ENCODE measurements around the gene CCDC57. TPM values are rescaled to one million over a fixed set of nuclear protein-coding genes. Genes with fewer than 3 reads are reported as not detected.

CCDC57 gene
- total and polyA plus RNA-seq, 2 of the 8 experiments (the other 6 are each of a cell fraction or from before 2014, with no cell fraction given): 8.4 to 12.9 TPM

GRCh38 chr17:82114447-82114846 lies 98.2 kb downstream of the CCDC57 start (continued):
- TF ChIP-seq CHD7 (IDR thresholded peaks at IDR 0.05; ENCODE audit: insufficient replicate concordance, low read length): no peak
- TF ChIP-seq KDM5A (IDR thresholded peaks at IDR 0.05; ENCODE audit: low read length): no peak
- no peak for TF ChIP-seq BRCA1 (IDR thresholded peaks at IDR 0.05; ENCODE audit: low read depth, low read length)
- no peak for TF ChIP-seq CHD1 (IDR thresholded peaks at IDR 0.05; ENCODE audit: low read depth, low read length)
- TF ChIP-seq CEBPB (IDR thresholded peaks at IDR 0.05; ENCODE audit: low read depth, low read length): no peak
- no peak for TF ChIP-seq BCL11A (IDR thresholded peaks at IDR 0.05; ENCODE audit: low read depth in 2 of 2, low read length in 2 of 2)
- no peak for TF ChIP-seq HDAC6 (IDR thresholded peaks at IDR 0.05; ENCODE audit: low read depth, low read length)
- no peak for TF ChIP-seq KDM1A (IDR thresholded peaks at IDR 0.05; ENCODE audit: borderline replicate concordance, low read length)
- TF ChIP-seq RXRA (IDR thresholded peaks at IDR 0.05; ENCODE audit: insufficient read depth, low read depth, low read length): no peak
- no peak for TF ChIP-seq GABPA (IDR thresholded peaks at IDR 0.05; ENCODE audit: borderline replicate concordance, insufficient read depth, low read length)
- TF ChIP-seq KDM4A (IDR thresholded peaks at IDR 0.05; ENCODE audit: low read depth, low read length, severe bottlenecking): no peak
- no peak for TF ChIP-seq POLR2AphosphoS5 (IDR thresholded peaks at IDR 0.05; ENCODE audit: low read depth, low read length)
